CD14-positive monocyte (primary cell): ENCODE data around the gene INPP4B. TPM values are rescaled to one million over a fixed set of nuclear protein-coding genes. Genes with fewer than 3 reads are reported as not detected.

ENCODE experiments used
- DNase-seq, 3 donors: peaks; one replicate each; pipeline ENCODE4 v3.0.0-alpha.2; 2011 to 2022
- H2AFZ ChIP-seq: 2 replicates; pipeline ENCODE4 v1.6.0; 2012; ENCODE audit warnings: mild to moderate bottlenecking, low read depth, low read length, inconsistent platforms; ENCODE audit not compliant: insufficient read depth, poor library complexity, severe bottlenecking
- H3K27ac ChIP-seq, 2 donors: 1 replicate in 1 of 2; 2 replicates in 1 of 2; pipeline ENCODE4 v1.5.1; 2012 to 2013; ENCODE audit warnings: low read length in 2 of 2, control low read depth in 1 of 2, inconsistent platforms in 1 of 2, low read depth in 1 of 2, mild to moderate bottlenecking in 1 of 2
- H3K27me3 ChIP-seq, 2 donors: one replicate each; pipeline versions ENCODE4 v1.6.0 to v1.6.1; 2011 to 2013; ENCODE audit warnings: low read length in 2 of 2; ENCODE audit not compliant: control insufficient read depth in 2 of 2, insufficient read depth in 2 of 2
- H3K36me3 ChIP-seq, 2 donors: replicated peaks in 1 of 2; 1 replicate in 1 of 2; 2 replicates in 1 of 2; pipeline versions ENCODE4 v1.5.1 to v1.6.1; 2012 to 2013; ENCODE audit warnings: low read length in 2 of 2, control low read depth in 1 of 2, inconsistent platforms in 1 of 2, mild to moderate bottlenecking in 1 of 2; ENCODE audit not compliant: insufficient read depth in 2 of 2, control insufficient read depth in 1 of 2
- H3K4me1 ChIP-seq, 2 donors: 1 replicate in 1 of 2; 2 replicates in 1 of 2; pipeline versions ENCODE4 v1.5.1 to v1.6.1; 2012 to 2013; ENCODE audit warnings: low read length in 2 of 2, control low read depth in 1 of 2, inconsistent platforms in 1 of 2, mild to moderate bottlenecking in 1 of 2, moderate library complexity in 1 of 2; ENCODE audit not compliant: insufficient read depth in 2 of 2, control insufficient read depth in 1 of 2
- H3K4me2 ChIP-seq: replicated peaks from 2 replicates; pipeline ENCODE3; 2012; ENCODE audit warnings: low read length, moderate library complexity, mild to moderate bottlenecking; ENCODE audit not compliant: poor library complexity, severe bottlenecking; ENCODE audit errors: extremely low read depth
- H3K4me3 ChIP-seq, 3 experiments: fragments of 200-600 bp in 1 of 3; sonication (generic) in 1 of 3; replicated peaks in 1 of 3; 1 replicate in 2 of 3; 2 replicates in 1 of 3; pipeline ENCODE4 v1.5.1; 2011 to 2013; ENCODE audit warnings: low read length in 3 of 3, mild to moderate bottlenecking in 3 of 3, control low read depth in 2 of 3, low read depth in 2 of 3, inconsistent platforms in 1 of 3, moderate library complexity in 1 of 3
- H3K79me2 ChIP-seq: 2 replicates; pipeline ENCODE4 v1.6.0; 2012; ENCODE audit warnings: mild to moderate bottlenecking, control low read depth, inconsistent platforms, low read length, moderate library complexity; ENCODE audit not compliant: insufficient read depth
- H3K9ac ChIP-seq: 2 replicates; pipeline ENCODE4 v1.6.0; 2017; ENCODE audit warnings: low read length, mild to moderate bottlenecking; ENCODE audit not compliant: insufficient read depth, poor library complexity, severe bottlenecking
- H3K9me3 ChIP-seq, 2 donors: replicated peaks in 1 of 2; 1 replicate in 1 of 2; 2 replicates in 1 of 2; pipeline versions ENCODE4 v1.5.1 to v1.6.1; 2012 to 2013; ENCODE audit warnings: low read length in 2 of 2, control low read depth in 1 of 2; ENCODE audit not compliant: control insufficient read depth in 1 of 2, insufficient read depth in 1 of 2
- H4K20me1 ChIP-seq: 2 replicates; pipeline ENCODE4 v1.6.0; 2012; ENCODE audit warnings: mild to moderate bottlenecking, low read length, control low read depth, moderate library complexity; ENCODE audit not compliant: insufficient read depth
- H3K27ac Mint-ChIP-seq, 7 donors: one replicate each; pipeline ENCODE4 v1.8.0; 2020; ENCODE audit warnings: mild to moderate bottlenecking in 7 of 7, mixed read lengths in 7 of 7, moderate library complexity in 6 of 7, inconsistent platforms in 2 of 7
- H3K27me3 Mint-ChIP-seq, 3 donors: one replicate each; pipeline ENCODE4 v1.8.0; 2021 to 2022; ENCODE audit warnings: low read depth in 3 of 3, mild to moderate bottlenecking in 3 of 3, mixed read lengths in 3 of 3, moderate library complexity in 3 of 3, inconsistent platforms in 1 of 3
- H3K36me3 Mint-ChIP-seq, 2 donors: one replicate each; pipeline ENCODE4 v1.8.0; 2020; ENCODE audit warnings: mixed read lengths in 2 of 2, inconsistent platforms in 1 of 2, mild to moderate bottlenecking in 1 of 2
- H3K4me1 Mint-ChIP-seq: one replicate; pipeline ENCODE4 v1.8.0; 2020; ENCODE audit warnings: mild to moderate bottlenecking, mixed read lengths
- H3K4me3 Mint-ChIP-seq, 2 donors: one replicate each; pipeline ENCODE4 v1.8.0; 2020; ENCODE audit warnings: mild to moderate bottlenecking in 2 of 2, mixed read lengths in 2 of 2, moderate library complexity in 1 of 2
- H3K9me3 Mint-ChIP-seq, 7 donors: one replicate each; pipeline ENCODE4 v1.8.0; 2020 to 2022; ENCODE audit warnings: mixed read lengths in 7 of 7, mild to moderate bottlenecking in 6 of 7, moderate library complexity in 6 of 7, inconsistent platforms in 2 of 7
- CTCF ChIP-seq: fragments of 200-600 bp; IDR thresholded peaks from one replicate; pipeline ENCODE4 v1.8.0; 2022; ENCODE audit warnings: antibody characterized with exemption, mild to moderate bottlenecking
- WGBS: methylation state at CpG from one replicate; pipeline ENCODE4 v1.1.5; 2013; ENCODE audit warnings: missing lambda C conversion rate; ENCODE audit not compliant: insufficient coverage; 5-methylcytosine and 5-hydroxymethylcytosine counted together
- intact Hi-C, 2 donors: fragments of 100-400 bp; cut with micrococcal nuclease; formaldehyde crosslinking; loops; one replicate each; pipeline versions ENCODE4 v1.15.0 to v1.15.1; 2023
- polyA plus RNA-seq, 3 donors: library from polyadenylated mRNA; depleted of rRNA in 1 of 3; unstranded in 2 of 3; stranded (reverse) in 1 of 3; fragments of 300-500 nt in 2 of 3; fragments of >200 nt in 1 of 3; fragmentation: Illumina TruSeq in 2 of 3; gene quantifications; 1 replicate in 2 of 3; 2 replicates in 1 of 3; pipeline ENCODE4 v1.2.3, GENCODE V29; 2012 to 2021

The INPP4B gene
- polyA plus RNA-seq, 3 donors: 0.13 to 0.38 (median 0.22) TPM

GRCh38 chr4:142856576-142856975 lies 10.5 kb upstream of the INPP4B start:
- peaks cover 1% of the 10 kb centered on the region for H3K4me1 Mint-ChIP-seq
- H3K27ac ChIP-seq: no peak overlapping the region
- H3K9ac ChIP-seq: no peak overlapping the region
- TF ChIP-seq CTCF: no peak
- H3K9me3 ChIP-seq: no peaks in the 10 kb centered on the region
- 100% methylated on average over 1 of the region's 2 CpGs for WGBS
- peaks cover 0 to 5% (median 0%) of the 10 kb centered on the region in 7 donors for H3K9me3 Mint-ChIP-seq
- H3K27ac Mint-ChIP-seq: no peak overlapping the region
- DNase-seq: no peak
- H3K4me3 Mint-ChIP-seq: no peak overlapping the region
- no peak overlapping the region for H3K4me2 ChIP-seq
- H4K20me1 ChIP-seq: no peaks in the 10 kb centered on the region
- no peaks in the 10 kb centered on the region for H3K27me3 ChIP-seq
- H3K4me3 ChIP-seq: no peak overlapping the region
- no peak overlapping the region for H2AFZ ChIP-seq
- no peaks in the 10 kb centered on the region for H3K27me3 Mint-ChIP-seq
- no peaks in the 10 kb centered on the region for H3K36me3 ChIP-seq
- no peaks in the 10 kb centered on the region for H3K4me1 ChIP-seq
- no peaks in the 10 kb centered on the region for H3K79me2 ChIP-seq
- no peaks in the 10 kb centered on the region for H3K36me3 Mint-ChIP-seq
- intact Hi-C loops: no loop called here

- H3K27ac ChIP-seq: no peak overlapping the region
- no peaks in the 10 kb centered on the region for H4K20me1 ChIP-seq
- peaks cover 16 to 22% of the 10 kb centered on the region in 2 donors for H3K4me1 ChIP-seq
- H3K9me3 ChIP-seq: peaks cover 0 to 9% of the 10 kb centered on the region in 2 donors
- no peak for TF ChIP-seq CTCF
- H3K4me1 Mint-ChIP-seq: peaks cover 18% of the 10 kb centered on the region
- H3K27me3 ChIP-seq: peaks cover 25 to 33% of the 10 kb centered on the region in 2 donors
- no peak overlapping the region for H3K4me3 ChIP-seq
- H2AFZ ChIP-seq: no peak overlapping the region
- H3K4me3 Mint-ChIP-seq: no peak overlapping the region
- H3K79me2 ChIP-seq: no peaks in the 10 kb centered on the region
- H3K4me2 ChIP-seq: no peak overlapping the region
- no peak overlapping the region for H3K9ac ChIP-seq
- WGBS: no CpG with 5 or more reads among the region's 4 CpGs
- H3K27ac Mint-ChIP-seq: no peak overlapping the region
- H3K36me3 Mint-ChIP-seq: peaks cover 0 to 1% of the 10 kb centered on the region in 2 donors
- intact Hi-C loops: no loop called here
- peaks cover 35 to 36% (median 36%) of the 10 kb centered on the region in 3 donors for H3K27me3 Mint-ChIP-seq
- no peaks in the 10 kb centered on the region for H3K36me3 ChIP-seq
- DNase-seq: no peak
- H3K9me3 Mint-ChIP-seq: peaks cover 0 to 9% (median 2%) of the 10 kb centered on the region in 7 donors
Measured at GRCh38 chr4:142850478-142850877, 4.4 kb upstream of the INPP4B start.
